ENCODE data around the gene RILP.

Gene RILP

GRCh38 chr17:1608676-1609075, 41.0 kb downstream of the RILP start:
- Histone ChIP-seq H3K9me3 (ENCODE audit: insufficient read depth, low read length) (no peaks in the 10 kb centered on the region), H4K20me1 (ENCODE audit: insufficient read depth, low read length) (no peaks in the 10 kb centered on the region), H3K9ac (ENCODE audit: low read length) (no peak overlapping the region), H3K27ac (ENCODE audit: low read length) (no peak overlapping the region), H2AFZ (ENCODE audit: low read depth, low read length) (no peak overlapping the region), H3K4me2 (ENCODE audit: low read length) (no peak overlapping the region), H3K36me3 (replicated peaks; ENCODE audit: low read depth, low read length) (no peaks in the 10 kb centered on the region), H3K27me3 (ENCODE audit: low read depth, low read length) (no peaks in the 10 kb centered on the region), H3K4me3 (ENCODE audit: low read length) (no peak overlapping the region), H3K4me1 (ENCODE audit: low read length) (peaks cover 27% of the 10 kb centered on the region), H3K79me2 (ENCODE audit: low read length) (no peaks in the 10 kb centered on the region)
- TF ChIP-seq EZH2phosphoT487 (IDR thresholded peaks at IDR 0.05; ENCODE audit: low read depth) (no peak), CTCF (IDR thresholded peaks at IDR 0.05; ENCODE audit: low read depth, low read length) (no peak)

- Histone ChIP-seq H3K79me2 (ENCODE audit: low read length) (no peaks in the 10 kb centered on the region), H3K9me3 (ENCODE audit: insufficient read depth, low read length) (no peaks in the 10 kb centered on the region), H3K27me3 (ENCODE audit: low read depth, low read length) (no peaks in the 10 kb centered on the region), H3K9ac (ENCODE audit: low read length) (no peak overlapping the region; the same call in 1 of the 2 replicates), H3K4me3 (ENCODE audit: low read length) (no peak overlapping the region), H4K20me1 (ENCODE audit: insufficient read depth, low read length) (no peaks in the 10 kb centered on the region), H3K27ac (ENCODE audit: low read length) (peak overlapping the region; percentile 78), H3K36me3 (replicated peaks; ENCODE audit: low read depth, low read length) (no peaks in the 10 kb centered on the region), H3K4me2 (ENCODE audit: low read length) (peak overlapping the region; percentile 60), H2AFZ (ENCODE audit: low read depth, low read length) (peak overlapping the region; percentile 36; the same call in 1 of the 2 replicates), H3K4me1 (ENCODE audit: low read length) (peaks cover 27% of the 10 kb centered on the region)
- TF ChIP-seq EZH2phosphoT487 (IDR thresholded peaks at IDR 0.05; ENCODE audit: low read depth) (no peak), CTCF (IDR thresholded peaks at IDR 0.05; ENCODE audit: low read depth, low read length) (no peak)
These were observed 41.7 kb downstream of the RILP start for GRCh38 chr17:1607971-1608320.

GRCh38 chr17:1606352-1606985, 43.2 kb downstream of the RILP start:
- Histone ChIP-seq H3K4me3 (ENCODE audit: low read length) (peak overlapping the region; percentile 30), H3K9me3 (ENCODE audit: insufficient read depth, low read length) (no peaks in the 10 kb centered on the region), H3K27me3 (ENCODE audit: low read depth, low read length) (no peaks in the 10 kb centered on the region), H3K4me1 (ENCODE audit: low read length) (peaks cover 27% of the 10 kb centered on the region), H3K79me2 (ENCODE audit: low read length) (no peaks in the 10 kb centered on the region), H3K9ac (ENCODE audit: low read length) (peak overlapping the region; percentile 50; the same call in 1 of the 2 replicates), H3K27ac (ENCODE audit: low read length) (peak overlapping the region; percentile 78), H4K20me1 (ENCODE audit: insufficient read depth, low read length) (no peaks in the 10 kb centered on the region), H3K4me2 (ENCODE audit: low read length) (peak overlapping the region; percentile 60), H3K36me3 (replicated peaks; ENCODE audit: low read depth, low read length) (no peaks in the 10 kb centered on the region), H2AFZ (ENCODE audit: low read depth, low read length) (peak overlapping the region; percentile 26; the same call in 1 of the 2 replicates)
- TF ChIP-seq EZH2phosphoT487 (IDR thresholded peaks at IDR 0.05; ENCODE audit: low read depth) (no peak), CTCF (IDR thresholded peaks at IDR 0.05; ENCODE audit: low read depth, low read length) (no peak)

GRCh38 chr17:1605681-1606351, 43.9 kb downstream of the RILP start:
- Histone ChIP-seq H2AFZ (ENCODE audit: low read depth, low read length) (0 out of 2 replicates have a peak overlapping the region, but pooled peaks have one; percentile 26), H3K9ac (ENCODE audit: low read length) (peak overlapping the region; percentile 50; the same call in 1 of the 2 replicates), H4K20me1 (ENCODE audit: insufficient read depth, low read length) (no peaks in the 10 kb centered on the region), H3K4me3 (ENCODE audit: low read length) (no peak overlapping the region), H3K4me2 (ENCODE audit: low read length) (peak overlapping the region; percentile 60), H3K9me3 (ENCODE audit: insufficient read depth, low read length) (no peaks in the 10 kb centered on the region), H3K27me3 (ENCODE audit: low read depth, low read length) (no peaks in the 10 kb centered on the region), H3K79me2 (ENCODE audit: low read length) (no peaks in the 10 kb centered on the region), H3K4me1 (ENCODE audit: low read length) (peaks cover 27% of the 10 kb centered on the region), H3K36me3 (replicated peaks; ENCODE audit: low read depth, low read length) (no peaks in the 10 kb centered on the region), H3K27ac (ENCODE audit: low read length) (no peak overlapping the region)
- TF ChIP-seq EZH2phosphoT487 (IDR thresholded peaks at IDR 0.05; ENCODE audit: low read depth) (no peak), CTCF (IDR thresholded peaks at IDR 0.05; ENCODE audit: low read depth, low read length) (no peak)
